Mesenchymal stem cell (in vitro differentiated cells and primary cell): Measurements from ENCODE around the gene CEP350.

Experiments used
- DNase-seq: peaks from one replicate; pipeline ENCODE4 v3.0.0-alpha.2; 2013
- H2AFZ ChIP-seq: one replicate; pipeline ENCODE4 v1.6.1; 2013; ENCODE audit warnings: low read depth, mild to moderate bottlenecking, control low read depth, inconsistent platforms, low read length, moderate library complexity
- H2AK5ac ChIP-seq: 2 replicates; pipeline ENCODE4 v1.6.1; 2013; ENCODE audit warnings: low read length, moderate library complexity, mild to moderate bottlenecking, inconsistent platforms; ENCODE audit not compliant: severe bottlenecking
- H2BK120ac ChIP-seq: one replicate; pipeline ENCODE4 v1.6.1; 2013; ENCODE audit warnings: low read depth, mild to moderate bottlenecking, inconsistent platforms, low read length, moderate library complexity
- H2BK12ac ChIP-seq, 2 experiments: one replicate each; pipeline ENCODE4 v1.6.1; 2013; ENCODE audit warnings: inconsistent platforms in 2 of 2, low read length in 2 of 2, mild to moderate bottlenecking in 2 of 2, moderate library complexity in 2 of 2, control low read depth in 1 of 2
- H2BK15ac ChIP-seq: one replicate; pipeline ENCODE4 v1.6.1; 2013; ENCODE audit warnings: mild to moderate bottlenecking, low read depth, inconsistent platforms; ENCODE audit not compliant: poor library complexity, severe bottlenecking
- H2BK5ac ChIP-seq: 2 replicates; pipeline ENCODE4 v1.6.1; 2013; ENCODE audit warnings: low read depth, mild to moderate bottlenecking, low read length, control low read depth, inconsistent platforms; ENCODE audit not compliant: poor library complexity, severe bottlenecking
- H3K14ac ChIP-seq, 2 experiments: one replicate each; pipeline ENCODE4 v1.6.1; 2013; ENCODE audit warnings: inconsistent platforms in 2 of 2, low read length in 2 of 2, control low read depth in 1 of 2, mild to moderate bottlenecking in 1 of 2, moderate library complexity in 1 of 2
- H3K18ac ChIP-seq, 2 experiments: one replicate each; pipeline ENCODE4 v1.6.1; 2013; ENCODE audit warnings: inconsistent platforms in 2 of 2, low read length in 2 of 2, control low read depth in 1 of 2, low read depth in 1 of 2, mild to moderate bottlenecking in 1 of 2
- H3K23ac ChIP-seq, 2 experiments: one replicate each; pipeline ENCODE4 v1.6.1; 2013; ENCODE audit warnings: inconsistent platforms in 2 of 2, low read length in 2 of 2, mild to moderate bottlenecking in 2 of 2, moderate library complexity in 2 of 2, control low read depth in 1 of 2
- H3K27ac ChIP-seq: 2 replicates; pipeline ENCODE4 v1.5.1; 2013; ENCODE audit warnings: mild to moderate bottlenecking, moderate library complexity, low read length, control low read depth, inconsistent platforms; ENCODE audit not compliant: poor library complexity, severe bottlenecking
- H3K27me3 ChIP-seq, 2 experiments: 2 replicates each; pipeline versions ENCODE4 v1.6.1 to v1.7.0; 2013; ENCODE audit warnings: low read length in 2 of 2, mild to moderate bottlenecking in 2 of 2, moderate library complexity in 2 of 2, control low read depth in 1 of 2, inconsistent platforms in 1 of 2; ENCODE audit not compliant: control insufficient read depth in 1 of 2, insufficient read depth in 1 of 2
- H3K36me3 ChIP-seq, 2 experiments: 2 replicates each; pipeline versions ENCODE4 v1.6.1 to v1.7.0; 2013; ENCODE audit warnings: low read length in 2 of 2, control low read depth in 1 of 2, inconsistent platforms in 1 of 2, low read depth in 1 of 2, mild to moderate bottlenecking in 1 of 2; ENCODE audit not compliant: insufficient read depth in 2 of 2, control insufficient read depth in 1 of 2
- H3K4ac ChIP-seq, 2 experiments: one replicate each; pipeline ENCODE4 v1.6.1; 2013; ENCODE audit warnings: inconsistent platforms in 2 of 2, low read length in 2 of 2, mild to moderate bottlenecking in 2 of 2, moderate library complexity in 2 of 2, control low read depth in 1 of 2, low read depth in 1 of 2
- H3K4me1 ChIP-seq: 2 replicates; pipeline ENCODE4 v1.6.1; 2013; ENCODE audit warnings: low read depth, low read length, control low read depth; ENCODE audit not compliant: control insufficient read depth, insufficient read depth
- H3K4me2 ChIP-seq: 2 replicates; pipeline ENCODE4 v1.6.1; 2013; ENCODE audit warnings: low read length, mild to moderate bottlenecking, inconsistent platforms; ENCODE audit not compliant: poor library complexity, severe bottlenecking
- H3K4me3 ChIP-seq, 2 experiments: 2 replicates each; pipeline versions ENCODE4 v1.5.1 to v1.7.0; 2013; ENCODE audit warnings: low read length in 2 of 2, mild to moderate bottlenecking in 2 of 2, control low read depth in 1 of 2, low read depth in 1 of 2; ENCODE audit not compliant: insufficient read depth in 1 of 2
- H3K79me1 ChIP-seq: replicated peaks from 2 replicates; pipeline ENCODE4 v1.6.1; 2013; ENCODE audit warnings: mild to moderate bottlenecking, control low read depth, low read length, inconsistent platforms; ENCODE audit not compliant: poor library complexity, severe bottlenecking
- H3K9ac ChIP-seq: 2 replicates; pipeline ENCODE4 v1.7.0; 2013; ENCODE audit warnings: mild to moderate bottlenecking, low read length, moderate library complexity
- H3K9me3 ChIP-seq: 2 replicates; pipeline ENCODE4 v1.7.0; 2013; ENCODE audit warnings: mild to moderate bottlenecking, low read length; ENCODE audit not compliant: control insufficient read depth
- H4K8ac ChIP-seq: one replicate; pipeline ENCODE4 v1.6.1; 2013; ENCODE audit warnings: inconsistent platforms, mild to moderate bottlenecking, low read length, moderate library complexity
- H4K91ac ChIP-seq: one replicate; pipeline ENCODE4 v1.6.1; 2013; ENCODE audit warnings: mild to moderate bottlenecking, low read length, inconsistent platforms
- WGBS: methylation state at CpG from one replicate; pipeline ENCODE4 v1.1.7; 2013; ENCODE audit warnings: mixed read lengths; 5-methylcytosine and 5-hydroxymethylcytosine counted together

Gene CEP350

DNA sequence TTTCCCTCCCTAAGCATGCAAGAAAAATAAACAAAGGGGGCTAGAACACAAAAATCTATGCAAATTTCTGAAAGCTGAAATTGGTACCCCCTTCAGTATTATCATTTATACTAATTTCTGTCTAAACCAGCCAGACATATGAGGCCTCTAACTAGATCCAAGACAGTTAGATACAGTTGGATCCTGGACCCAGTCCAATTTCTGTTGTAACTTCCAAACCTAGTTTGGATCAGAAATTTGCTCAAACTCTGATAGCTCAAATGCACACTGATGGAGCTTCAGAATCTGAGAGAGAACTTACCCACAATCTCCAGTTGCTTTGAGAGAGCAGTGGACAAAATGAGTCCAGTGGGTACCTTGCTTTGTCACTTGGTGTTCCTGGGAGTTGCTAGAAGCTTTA, 11.9 kb downstream of the CEP350 start:
- no peak overlapping the region for H3K27ac ChIP-seq
- no peak for DNase-seq
- no peak overlapping the region for H4K8ac ChIP-seq
- no peak overlapping the region for H2AFZ ChIP-seq
- no peak overlapping the region for H3K14ac ChIP-seq
- H4K91ac ChIP-seq: no peak overlapping the region
- no peak overlapping the region for H2BK5ac ChIP-seq
- peaks cover 3 to 4% of the 10 kb centered on the region in 2 experiments for H3K36me3 ChIP-seq
- no peak overlapping the region for H3K4me2 ChIP-seq
- no peak overlapping the region for H3K4ac ChIP-seq
- no peaks in the 10 kb centered on the region for H3K27me3 ChIP-seq
- peaks cover 17% of the 10 kb centered on the region for H3K79me1 ChIP-seq
- peaks cover 3% of the 10 kb centered on the region for H3K9me3 ChIP-seq
- no peak overlapping the region for H2BK15ac ChIP-seq
- H3K23ac ChIP-seq: no peak overlapping the region
- H3K4me1 ChIP-seq: no peaks in the 10 kb centered on the region
- no peak overlapping the region for H2BK120ac ChIP-seq
- no peak overlapping the region for H2AK5ac ChIP-seq
- no peak overlapping the region for H3K9ac ChIP-seq
- H3K18ac ChIP-seq: no peak overlapping the region
- no peak overlapping the region for H3K4me3 ChIP-seq
- no peak overlapping the region for H2BK12ac ChIP-seq

DNA sequence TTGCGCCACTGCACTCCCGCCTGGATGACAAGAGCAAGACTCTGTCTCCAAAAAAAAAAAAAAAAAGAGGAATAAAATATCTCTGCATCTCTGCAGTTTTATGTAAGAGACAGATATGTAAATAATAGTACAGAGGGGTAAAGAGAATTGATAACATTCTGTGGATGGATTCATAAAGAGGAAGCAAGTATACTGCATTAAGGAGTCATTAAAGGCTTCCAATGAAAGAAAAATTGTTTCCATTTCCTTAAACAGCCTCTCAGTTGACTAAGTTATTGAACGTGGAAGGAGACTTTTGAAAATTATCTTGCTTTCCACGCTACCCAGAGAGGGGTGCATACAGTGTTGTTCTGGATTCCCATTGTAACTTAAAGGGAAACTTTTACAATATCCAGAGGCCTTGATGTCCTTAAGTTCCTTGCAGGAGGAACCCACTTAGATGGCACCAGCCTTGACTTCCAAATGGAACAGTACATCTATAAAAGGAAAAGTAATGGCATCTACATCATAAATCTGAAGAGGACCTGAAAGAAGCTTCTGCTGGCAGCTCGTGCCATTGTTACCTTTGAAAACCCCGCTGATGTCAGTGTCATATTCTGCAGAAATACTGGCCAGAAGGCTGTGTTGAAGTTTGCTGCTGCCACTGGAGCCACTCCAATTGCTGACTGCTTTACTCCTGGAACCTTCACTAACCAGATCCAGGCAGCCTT, 13.8 kb downstream of the CEP350 start:
- no peak overlapping the region for H2BK120ac ChIP-seq
- H3K36me3 ChIP-seq: peaks cover 3 to 4% of the 10 kb centered on the region in 2 experiments
- no peak overlapping the region for H3K4ac ChIP-seq
- no peak overlapping the region for H3K14ac ChIP-seq
- no peaks in the 10 kb centered on the region for H3K4me1 ChIP-seq
- H3K18ac ChIP-seq: no peak overlapping the region
- H2AFZ ChIP-seq: no peak overlapping the region
- no peak overlapping the region for H2BK5ac ChIP-seq
- no peaks in the 10 kb centered on the region for H3K27me3 ChIP-seq
- H4K91ac ChIP-seq: no peak overlapping the region
- H3K4me2 ChIP-seq: no peak overlapping the region
- no peak overlapping the region for H2BK15ac ChIP-seq
- no peak overlapping the region for H4K8ac ChIP-seq
- H3K79me1 ChIP-seq: peaks cover 21% of the 10 kb centered on the region
- H3K4me3 ChIP-seq: no peak overlapping the region
- WGBS: 95% methylated on average over 4 of the region's 6 CpGs
- no peak overlapping the region for H2AK5ac ChIP-seq
- H3K27ac ChIP-seq: no peak overlapping the region
- no peak overlapping the region for H3K9ac ChIP-seq
- H2BK12ac ChIP-seq: no peak overlapping the region
- no peak for DNase-seq
- H3K23ac ChIP-seq: no peak overlapping the region
- peaks cover 3% of the 10 kb centered on the region for H3K9me3 ChIP-seq

DNA sequence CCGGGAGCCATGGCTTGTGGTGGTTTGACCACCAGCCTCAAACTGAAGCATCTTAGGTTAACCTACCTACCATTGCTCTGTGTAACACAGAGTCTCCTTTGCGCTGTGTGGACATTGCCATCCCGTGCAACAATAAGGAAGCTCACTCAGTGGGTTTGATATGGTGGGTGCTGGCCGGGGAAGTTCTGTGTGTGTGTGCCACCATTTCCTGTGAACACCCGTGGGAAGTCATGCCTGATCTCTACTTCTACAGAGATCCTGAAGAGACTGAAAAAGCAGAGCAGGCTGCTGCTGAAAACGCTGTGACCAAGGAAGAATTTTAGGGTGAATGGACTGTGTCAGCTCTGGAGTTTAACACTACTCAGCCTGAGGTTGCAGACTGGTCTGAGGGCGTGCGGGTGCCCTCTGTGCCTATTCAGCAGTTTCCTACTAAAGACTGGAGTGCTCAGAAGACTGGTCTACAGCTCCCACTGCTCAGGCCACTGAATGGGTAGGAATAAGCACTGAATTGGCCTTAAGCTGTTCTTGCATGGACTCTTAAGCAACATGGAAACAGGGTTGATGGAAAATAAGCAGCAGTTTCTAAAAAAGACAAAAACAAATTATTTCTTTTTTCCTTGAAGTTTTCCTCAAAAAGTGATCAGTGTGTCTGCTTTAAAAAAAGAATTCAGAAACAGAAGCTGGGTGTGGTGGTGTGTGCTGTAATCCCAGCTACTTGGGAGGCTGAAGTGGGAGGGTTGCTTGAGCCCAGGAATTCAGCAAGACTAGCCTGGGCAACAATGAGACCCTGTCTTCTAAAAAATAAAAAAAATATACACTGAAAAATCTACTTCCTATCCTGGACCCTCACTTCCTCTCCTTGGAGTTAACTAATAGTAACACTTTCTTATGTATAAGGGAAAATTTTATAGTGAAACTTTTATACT, 14.6 kb downstream of the CEP350 start:
- Histone ChIP-seq H3K27ac (no peak overlapping the region), H3K27me3 (no peaks in the 10 kb centered on the region), H3K36me3 (peaks cover 3 to 4% of the 10 kb centered on the region in 2 experiments), H2BK12ac (no peak overlapping the region), H3K9me3 (peaks cover 3% of the 10 kb centered on the region), H3K23ac (no peak overlapping the region), H3K14ac (no peak overlapping the region), H2AFZ (no peak overlapping the region), H2BK120ac (no peak overlapping the region), H2BK15ac (no peak overlapping the region), H3K4me1 (no peaks in the 10 kb centered on the region), H2BK5ac (no peak overlapping the region), H4K8ac (no peak overlapping the region), H2AK5ac (no peak overlapping the region), H3K4me3 (no peak overlapping the region), H3K79me1 (peaks cover 21% of the 10 kb centered on the region), H3K4me2 (no peak overlapping the region), H3K18ac (no peak overlapping the region), H3K9ac (no peak overlapping the region), H4K91ac (no peak overlapping the region), H3K4ac (no peak overlapping the region)
- WGBS: 83% methylated on average over 8 of the region's 8 CpGs
- no peak for DNase-seq

DNA sequence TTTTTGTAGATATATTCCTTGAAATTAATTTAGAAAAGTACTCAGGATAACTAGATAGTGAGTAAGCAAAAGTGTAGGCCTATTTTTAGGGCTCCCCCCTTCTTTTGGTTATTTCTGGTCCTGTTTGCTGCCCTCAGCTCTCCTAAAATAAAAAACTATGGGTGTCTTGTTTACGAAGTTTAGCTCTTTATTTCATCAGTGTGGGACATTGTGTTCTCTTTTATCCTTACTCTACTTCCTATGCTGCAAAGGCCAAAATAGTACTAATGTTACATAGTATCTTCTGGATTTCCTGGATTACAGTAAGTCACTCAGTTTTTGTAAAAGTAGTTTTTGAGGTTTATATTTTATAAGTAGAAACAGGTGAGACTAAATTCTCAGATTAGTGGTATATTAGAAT, 15.4 kb downstream of the CEP350 start:
- H2BK120ac ChIP-seq: no peak overlapping the region
- H2BK15ac ChIP-seq: no peak overlapping the region
- H3K36me3 ChIP-seq: peaks cover 3 to 4% of the 10 kb centered on the region in 2 experiments
- peaks cover 24% of the 10 kb centered on the region for H3K79me1 ChIP-seq
- no peak overlapping the region for H3K27ac ChIP-seq
- no peak overlapping the region for H2AK5ac ChIP-seq
- H3K4me3 ChIP-seq: no peak overlapping the region
- no peak overlapping the region for H2AFZ ChIP-seq
- no peak overlapping the region for H3K18ac ChIP-seq
- no CpG with 5 or more reads among the region's 1 CpG for WGBS
- H3K4me2 ChIP-seq: no peak overlapping the region
- H4K8ac ChIP-seq: no peak overlapping the region
- DNase-seq: no peak
- H4K91ac ChIP-seq: no peak overlapping the region
- H3K4me1 ChIP-seq: no peaks in the 10 kb centered on the region
- H3K23ac ChIP-seq: no peak overlapping the region
- no peak overlapping the region for H3K4ac ChIP-seq
- H3K27me3 ChIP-seq: no peaks in the 10 kb centered on the region
- no peak overlapping the region for H2BK5ac ChIP-seq
- peaks cover 3% of the 10 kb centered on the region for H3K9me3 ChIP-seq
- H3K14ac ChIP-seq: no peak overlapping the region
- no peak overlapping the region for H3K9ac ChIP-seq
- no peak overlapping the region for H2BK12ac ChIP-seq
